Kidney (tissue), 14 donors: Measurements from ENCODE around the gene MYEOV. TPM values are rescaled to one million over a fixed set of nuclear protein-coding genes. Genes with fewer than 3 reads are reported as not detected.

Source experiments
- DNase-seq, 5 donors: peaks; one replicate each; pipeline ENCODE4 v3.0.0-alpha.2; 2013 to 2020
- FAIRE-seq: peaks from 2 replicates; lab custom pipeline; 2012; peaks lifted over from hg19 to GRCh38; lab: Jason Lieb, UNC
- H3K27ac ChIP-seq, 2 donors: one replicate each; pipeline ENCODE4 v1.7.0; 2013; ENCODE audit warnings: low read depth in 2 of 2, low read length in 2 of 2, inconsistent platforms in 1 of 2
- H3K27me3 ChIP-seq: one replicate; pipeline ENCODE4 v1.7.1; 2013; ENCODE audit warnings: low read length, inconsistent platforms; ENCODE audit not compliant: control insufficient read depth, insufficient read depth
- H3K36me3 ChIP-seq, 3 donors: one replicate each; pipeline versions ENCODE4 v1.7.0 to v1.7.1; 2013; ENCODE audit warnings: low read length in 3 of 3, control low read depth in 1 of 3, inconsistent platforms in 1 of 3; ENCODE audit not compliant: insufficient read depth in 3 of 3, control insufficient read depth in 2 of 3
- H3K4me1 ChIP-seq, 3 donors: one replicate each; pipeline versions ENCODE4 v1.7.0 to v1.7.1; 2013; ENCODE audit warnings: low read length in 3 of 3, inconsistent platforms in 1 of 3, low read depth in 1 of 3; ENCODE audit not compliant: control insufficient read depth in 2 of 3, insufficient read depth in 2 of 3
- H3K4me3 ChIP-seq, 3 donors: one replicate each; pipeline versions ENCODE4 v1.7.0 to v1.8.1; 2013; ENCODE audit warnings: low read length in 3 of 3, control low read depth in 1 of 3, inconsistent platforms in 1 of 3
- H3K9ac ChIP-seq, 3 donors: one replicate each; pipeline versions ENCODE4 v1.7.0 to v1.7.1; 2013; ENCODE audit warnings: low read length in 3 of 3, control low read depth in 1 of 3, inconsistent platforms in 1 of 3
- H3K9me3 ChIP-seq, 3 donors: one replicate each; pipeline versions ENCODE4 v1.7.0 to v1.7.1; 2013; ENCODE audit warnings: low read length in 3 of 3, control low read depth in 1 of 3, inconsistent platforms in 1 of 3; ENCODE audit not compliant: control insufficient read depth in 2 of 3, insufficient read depth in 1 of 3
- CTCF ChIP-seq: IDR thresholded peaks from 3 replicates; pipeline ENCODE4 v1.5.1; 2012; ENCODE audit warnings: mild to moderate bottlenecking, moderate library complexity, borderline replicate concordance; ENCODE audit not compliant: insufficient read depth; ENCODE audit errors: extremely low read depth
- intact Hi-C: fragments of 100-400 bp; cut with DNase I; formaldehyde crosslinking; loops from one replicate; pipeline ENCODE4 v1.11.1; 2022
- polyA plus RNA-seq: library from polyadenylated mRNA; stranded (reverse); fragments of 350-450 nt; fragmentation: Illumina TruSeq; extraction: RNeasy Lipid Tissue Mini Kit (QIAGEN cat#74804); gene quantifications from one replicate; pipeline ENCODE4 v1.2.3, GENCODE V29; 2014; ENCODE audit warnings: low read depth, low replicate concordance; ENCODE audit not compliant: insufficient read depth
- total RNA-seq: library from RNA; stranded (reverse); fragmentation: NEBNext Ultra II Directional; extraction: Animal tissue kit (Norgen Biotek cat#: 25700); gene quantifications from one replicate; pipeline ENCODE4 v1.2.1, GENCODE V29; 2021
- donor health status: control.
- donor health status: control.
- donor health status: control.
- donor health status: control.
- donor health status: control.
- donor health status: DM: yes; HTN: yes; CAD: no.
- donor health status: Normal renal cell carcinoma (clear cell type).

Gene MYEOV
- total and polyA plus RNA-seq, 2 donors from 2014 or later, result 2.6 TPM; not detected in 1

- H3K9me3 ChIP-seq, result no peaks in the 10 kb centered on the region
- no peaks in the 10 kb centered on the region for H3K27me3 ChIP-seq
- DNase-seq, result peak in 1 of 5 donors; percentile 7
- intact Hi-C loops, result no loop called here
- no peak for FAIRE-seq
- no peak for TF ChIP-seq CTCF
- H3K36me3 ChIP-seq, result no peaks in the 10 kb centered on the region
- no peak overlapping the region for H3K9ac ChIP-seq
- H3K27ac ChIP-seq, result no peak overlapping the region
- no peak overlapping the region for H3K4me3 ChIP-seq
- H3K4me1 ChIP-seq, result no peaks in the 10 kb centered on the region
These were observed 30.8 kb upstream of the MYEOV start for GRCh38 chr11:69262918-69263735.

GRCh38 chr11:69263736-69264052, 30.3 kb upstream of the MYEOV start:
- TF ChIP-seq CTCF, result no peak
- DNase-seq (peak in 3 of 5 donors; percentile 24 to 68 (median 52)), FAIRE-seq (no peak)
- intact Hi-C loops, result no loop called here
- no peak overlapping the region for H3K4me3 ChIP-seq
- H3K27me3 ChIP-seq, result no peaks in the 10 kb centered on the region
- no peaks in the 10 kb centered on the region for H3K9me3 ChIP-seq
- H3K4me1 ChIP-seq, result no peaks in the 10 kb centered on the region
- no peak overlapping the region for H3K27ac ChIP-seq
- no peaks in the 10 kb centered on the region for H3K36me3 ChIP-seq
- no peak overlapping the region for H3K9ac ChIP-seq

GRCh38 chr11:69264486-69264885, 29.5 kb upstream of the MYEOV start:
- H3K9ac ChIP-seq, result no peak overlapping the region
- H3K27me3 ChIP-seq, result no peaks in the 10 kb centered on the region
- H3K27ac ChIP-seq, result no peak overlapping the region
- no peaks in the 10 kb centered on the region for H3K4me1 ChIP-seq
- intact Hi-C loops, result no loop called here
- H3K36me3 ChIP-seq, result no peaks in the 10 kb centered on the region
- H3K4me3 ChIP-seq, result no peak overlapping the region
- TF ChIP-seq CTCF, result no peak
- DNase-seq (peak in 1 of 5 donors; percentile 43), FAIRE-seq (no peak)
- no peaks in the 10 kb centered on the region for H3K9me3 ChIP-seq

DNA sequence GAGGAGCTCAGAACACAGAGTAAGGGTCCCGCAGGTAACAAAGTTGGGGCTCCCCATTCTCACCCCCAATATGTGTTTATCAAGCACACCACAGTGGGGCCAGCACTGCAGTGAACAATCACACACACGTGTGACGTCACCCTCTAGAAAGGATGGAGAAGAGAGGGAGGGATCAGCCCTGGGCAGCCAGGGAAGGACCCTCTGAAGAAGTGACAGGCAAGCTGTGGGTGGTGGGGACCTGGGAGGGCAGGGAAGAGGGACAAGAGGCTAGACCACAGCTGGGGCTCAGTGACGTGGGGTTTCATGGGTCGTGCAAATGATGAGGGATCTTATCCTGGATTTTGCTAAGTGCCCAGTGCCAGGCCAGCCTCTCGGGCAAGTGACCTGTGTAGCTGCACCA, 28.7 kb upstream of the MYEOV start:
- no peak for TF ChIP-seq CTCF
- DNase-seq (peak in 1 of 5 donors; percentile 40), FAIRE-seq (no peak)
- intact Hi-C loops, result no loop called here
- no peaks in the 10 kb centered on the region for H3K4me1 ChIP-seq
- H3K27me3 ChIP-seq, result no peaks in the 10 kb centered on the region
- H3K36me3 ChIP-seq, result no peaks in the 10 kb centered on the region
- no peak overlapping the region for H3K4me3 ChIP-seq
- H3K9ac ChIP-seq, result no peak overlapping the region
- no peak overlapping the region for H3K27ac ChIP-seq
- no peaks in the 10 kb centered on the region for H3K9me3 ChIP-seq
